Measurements from ENCODE around the gene TNNC1. TPM values are rescaled to one million over a fixed set of nuclear protein-coding genes. Genes with fewer than 3 reads are reported as not detected.

Gene TNNC1
- total and polyA plus RNA-seq, 9 of the 15 experiments (the other 6 are each of a cell fraction or from before 2014, with no cell fraction given): 0.08 to 0.85 (median 0.42) TPM; not detected in 4

GRCh38 chr3:52434491-52435115 lies 19.2 kb downstream of the TNNC1 start:
- Histone ChIP-seq H3K9ac (ENCODE audit: insufficient read depth in 1 of 2, low read depth in 2 of 2, low read length in 2 of 2) (peak overlapping the region in 1 of 2 experiments; percentile 35; a peak in 1 of 4 replicates), H3K27me3 (ENCODE audit: control insufficient read depth in 2 of 2, insufficient read depth in 2 of 2, low read length in 2 of 2) (no peaks in the 10 kb centered on the region; a peak in 1 of 5 replicates), H3K9me3 (replicated peaks; ENCODE audit: control insufficient read depth, insufficient read depth, low read depth, low read length) (no peaks in the 10 kb centered on the region), H3K9me1 (ENCODE audit: control insufficient read depth, insufficient read depth, low read length) (no peaks in the 10 kb centered on the region), H3K27ac (ENCODE audit: extremely low read depth, low read depth, low read length) (no peak overlapping the region), H3K4me2 (ENCODE audit: insufficient read depth, low read length) (0 out of 2 replicates have a peak overlapping the region, but pooled peaks have one; percentile 17), H4K20me1 (replicated peaks; ENCODE audit: control insufficient read depth, insufficient read depth, low read length) (no peaks in the 10 kb centered on the region), H3K36me3 (ENCODE audit: control insufficient read depth, insufficient read depth, low read length) (no peaks in the 10 kb centered on the region), H3K79me2 (ENCODE audit: control insufficient read depth, insufficient read depth, low read length) (no peaks in the 10 kb centered on the region), H2AFZ (ENCODE audit: low read depth, low read length) (no peak overlapping the region), H3K4me1 (replicated peaks in 1 of 2; ENCODE audit: control insufficient read depth in 2 of 2, insufficient read depth in 2 of 2, low read length in 2 of 2) (peaks cover 0 to 17% of the 10 kb centered on the region in 2 experiments; a peak in 4 of 5 replicates), H3K4me3 (no peak overlapping the region)
- CTCF ChIA-PET (ENCODE audit: low intra/inter-chr PET ratio): no interaction called here
- intact Hi-C loops (cut with micrococcal nuclease) (no loop called here), in situ Hi-C loops (cut with MboI) (no loop called here)
- BruUV-seq (replicated peaks): no TSS peak
- POLR2A ChIA-PET: interaction anchor here (0.6 kb wide), 1 partner anchor 22 kb away, joined by 3 read pairs; no protein-coding TSS in a partner anchor
- FAIRE-seq (no peak), DNase-seq (ENCODE audit: extremely low read depth in 1 of 4, low spot score in 3 of 4) (no peak), ATAC-seq (no peak)
- WGBS (ENCODE audit: insufficient coverage, low coverage, missing lambda C conversion rate): 13% methylated on average over 7 of the region's 9 CpGs
- TF ChIP-seq MLLT1 (IDR thresholded peaks at IDR 0.05) (no peak), CEBPG (CRISPR knock-in tag; IDR thresholded peaks at IDR 0.05) (0 out of 2 replicates have a peak, but pooled peaks have one; percentile 23), CEBPG (tag; conservative IDR thresholded peaks at IDR 0.05 in 1 of 2, IDR thresholded peaks at IDR 0.05 in 1 of 2) (no peak)

All from K562 (cell line).